HepG2 (cell line): ENCODE data around the gene MRPL14. TPM values are rescaled to one million over a fixed set of nuclear protein-coding genes. Genes with fewer than 3 reads are reported as not detected.

Source experiments
- HMG20B ChIP-seq: conservative IDR thresholded peaks from 2 replicates; pipeline ENCODE4 v1.6.1; 2016; ENCODE audit warnings: missing genetic modification reagents, missing compliant biosample characterization
- MIER3 ChIP-seq: IDR thresholded peaks from 2 replicates; pipeline ENCODE4 v1.6.1; 2016; ENCODE audit warnings: missing compliant biosample characterization, borderline replicate concordance
- RFXAP ChIP-seq: sonication (generic); formaldehyde crosslinking; IDR thresholded peaks from 2 replicates; pipeline ENCODE4 v1.4.0; 2020; ENCODE audit warnings: missing genetic modification reagents, borderline replicate concordance
- SALL1 ChIP-seq: sonication (generic); formaldehyde crosslinking; IDR thresholded peaks from 2 replicates; pipeline ENCODE4 v1.8.0; 2022; ENCODE audit warnings: mild to moderate bottlenecking, missing genetic modification reagents
- SETDB1 ChIP-seq: sonication (generic); formaldehyde crosslinking; IDR thresholded peaks from 2 replicates; pipeline ENCODE4 v1.5.1; 2020; ENCODE audit warnings: missing genetic modification reagents, mild to moderate bottlenecking, borderline replicate concordance
- SMAD9 ChIP-seq: sonication (generic); formaldehyde crosslinking; IDR thresholded peaks from 2 replicates; pipeline ENCODE4 v1.5.1; 2020; ENCODE audit warnings: mild to moderate bottlenecking, missing genetic modification reagents
- SMYD3 ChIP-seq: sonication (generic); formaldehyde crosslinking; IDR thresholded peaks from 2 replicates; pipeline ENCODE4 v1.8.1; 2023; ENCODE audit warnings: mild to moderate bottlenecking, missing genetic modification reagents
- ZC3H4 ChIP-seq: sonication (generic); formaldehyde crosslinking; IDR thresholded peaks from 2 replicates; pipeline ENCODE4 v1.4.0; 2020; ENCODE audit warnings: missing genetic modification reagents, borderline replicate concordance
- ZNF331 ChIP-seq: sonication (generic); formaldehyde crosslinking; IDR thresholded peaks from 2 replicates; pipeline ENCODE4 v1.4.0; 2020; ENCODE audit warnings: missing genetic modification reagents
- ZNF609 ChIP-seq: sonication (generic); formaldehyde crosslinking; IDR thresholded peaks from 2 replicates; pipeline ENCODE4 v1.4.0; 2020; ENCODE audit warnings: mild to moderate bottlenecking, missing genetic modification reagents, borderline replicate concordance
- ZNF644 ChIP-seq: IDR thresholded peaks from 2 replicates; pipeline ENCODE4 v1.6.1; 2016; ENCODE audit warnings: low read depth
- ZNF878 ChIP-seq: sonication (generic); formaldehyde crosslinking; IDR thresholded peaks from 2 replicates; pipeline ENCODE4 v1.8.1; 2023; ENCODE audit warnings: mild to moderate bottlenecking, missing genetic modification reagents, moderate library complexity
- ZSCAN21 ChIP-seq: sonication (generic); formaldehyde crosslinking; IDR thresholded peaks from 2 replicates; pipeline ENCODE4 v1.8.0; 2022; ENCODE audit warnings: mild to moderate bottlenecking, missing genetic modification reagents, moderate library complexity, borderline replicate concordance
- polyA plus RNA-seq, 8 experiments: library from polyadenylated mRNA; depleted of rRNA in 3 of 8; stranded (reverse) in 7 of 8; unstranded in 1 of 8; fragments of >200 nt; fragmentation: Illumina TruSeq in 4 of 8; extraction: Trizol in 4 of 8; gene quantifications; 2 replicates each; pipeline versions ENCODE4 v1.2.1 to v1.2.3, GENCODE V29; 2011 to 2016; ENCODE audit warnings: low read depth in 4 of 8, missing spikeins in 1 of 8, mixed read lengths in 1 of 8; ENCODE audit not compliant: insufficient read depth in 1 of 8
- total RNA-seq, 5 experiments: library from RNA; depleted of rRNA; stranded (reverse); fragments of >200 nt; fragmentation: Illumina TruSeq; extraction: Trizol; gene quantifications; 2 replicates each; pipeline ENCODE4 v1.2.3, GENCODE V29; 2016; ENCODE audit warnings: low read depth in 1 of 5
- TF ChIP-seq, protein P1 (sequence below): sonication (generic); formaldehyde crosslinking; conservative IDR thresholded peaks from 2 replicates; pipeline ENCODE4 v1.4.0; 2020; ENCODE audit warnings: missing genetic modification reagents
- TF ChIP-seq, protein P2 (sequence below): sonication (generic); formaldehyde crosslinking; IDR thresholded peaks from 2 replicates; pipeline ENCODE4 v1.5.0; 2020; ENCODE audit warnings: missing genetic modification reagents
- TF ChIP-seq, protein P3 (sequence below): sonication (generic); formaldehyde crosslinking; IDR thresholded peaks from 2 replicates; pipeline ENCODE4 v1.5.1; 2020; ENCODE audit warnings: mild to moderate bottlenecking, missing genetic modification reagents, borderline replicate concordance
- TF ChIP-seq, protein P4 (sequence below): sonication (generic); formaldehyde crosslinking; IDR thresholded peaks from 2 replicates; pipeline ENCODE4 v1.4.0; 2020; ENCODE audit warnings: missing genetic modification reagents

The MRPL14 gene
- total and polyA plus RNA-seq, 2 of the 13 experiments (the other 11 are each of a cell fraction or from before 2014, with no cell fraction given), result 157 to 178 TPM

- TF ChIP-seq, protein P1, sequence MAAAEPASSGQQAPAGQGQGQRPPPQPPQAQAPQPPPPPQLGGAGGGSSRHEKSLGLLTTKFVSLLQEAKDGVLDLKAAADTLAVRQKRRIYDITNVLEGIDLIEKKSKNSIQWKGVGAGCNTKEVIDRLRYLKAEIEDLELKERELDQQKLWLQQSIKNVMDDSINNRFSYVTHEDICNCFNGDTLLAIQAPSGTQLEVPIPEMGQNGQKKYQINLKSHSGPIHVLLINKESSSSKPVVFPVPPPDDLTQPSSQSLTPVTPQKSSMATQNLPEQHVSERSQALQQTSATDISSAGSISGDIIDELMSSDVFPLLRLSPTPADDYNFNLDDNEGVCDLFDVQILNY (CRISPR knock-in tag), result no peak
- TF ChIP-seq ZNF609 (peak; percentile 91; the same call in 1 of the 2 replicates), ZNF644 (CRISPR knock-in tag) (peak; percentile 84), SETDB1 (CRISPR knock-in tag) (no peak), HMG20B (CRISPR knock-in tag) (peak; percentile 51; the same call in 1 of the 2 replicates), SMYD3 (CRISPR knock-in tag) (peak; percentile 90; the same call in 1 of the 2 replicates), ZC3H4 (CRISPR knock-in tag) (peak; percentile 60; the same call in 1 of the 2 replicates), MIER3 (CRISPR knock-in tag) (peak; percentile 95; the same call in 1 of the 2 replicates), ZNF878 (CRISPR knock-in tag) (no peak), ZNF331 (peak; percentile 92), RFXAP (CRISPR knock-in tag) (peak; percentile 70; the same call in 1 of the 2 replicates), ZSCAN21 (CRISPR knock-in tag) (peak; percentile 76), SALL1 (CRISPR knock-in tag) (peak; percentile 99), SMAD9 (CRISPR knock-in tag) (no peak)
- TF ChIP-seq, protein P2, sequence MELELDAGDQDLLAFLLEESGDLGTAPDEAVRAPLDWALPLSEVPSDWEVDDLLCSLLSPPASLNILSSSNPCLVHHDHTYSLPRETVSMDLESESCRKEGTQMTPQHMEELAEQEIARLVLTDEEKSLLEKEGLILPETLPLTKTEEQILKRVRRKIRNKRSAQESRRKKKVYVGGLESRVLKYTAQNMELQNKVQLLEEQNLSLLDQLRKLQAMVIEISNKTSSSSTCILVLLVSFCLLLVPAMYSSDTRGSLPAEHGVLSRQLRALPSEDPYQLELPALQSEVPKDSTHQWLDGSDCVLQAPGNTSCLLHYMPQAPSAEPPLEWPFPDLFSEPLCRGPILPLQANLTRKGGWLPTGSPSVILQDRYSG (CRISPR knock-in tag), result no peak
- TF ChIP-seq, protein P3, sequence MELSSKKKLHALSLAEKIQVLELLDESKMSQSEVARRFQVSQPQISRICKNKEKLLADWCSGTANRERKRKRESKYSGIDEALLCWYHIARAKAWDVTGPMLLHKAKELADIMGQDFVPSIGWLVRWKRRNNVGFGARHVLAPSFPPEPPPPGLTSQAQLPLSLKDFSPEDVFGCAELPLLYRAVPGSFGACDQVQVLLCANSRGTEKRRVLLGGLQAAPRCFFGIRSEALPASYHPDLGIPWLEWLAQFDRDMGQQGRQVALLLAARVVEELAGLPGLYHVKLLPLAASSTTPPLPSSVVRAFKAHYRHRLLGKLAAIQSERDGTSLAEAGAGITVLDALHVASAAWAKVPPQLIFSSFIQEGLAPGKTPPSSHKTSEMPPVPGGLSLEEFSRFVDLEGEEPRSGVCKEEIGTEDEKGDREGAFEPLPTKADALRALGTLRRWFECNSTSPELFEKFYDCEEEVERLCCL (CRISPR knock-in tag), result no peak
- TF ChIP-seq, protein P4, sequence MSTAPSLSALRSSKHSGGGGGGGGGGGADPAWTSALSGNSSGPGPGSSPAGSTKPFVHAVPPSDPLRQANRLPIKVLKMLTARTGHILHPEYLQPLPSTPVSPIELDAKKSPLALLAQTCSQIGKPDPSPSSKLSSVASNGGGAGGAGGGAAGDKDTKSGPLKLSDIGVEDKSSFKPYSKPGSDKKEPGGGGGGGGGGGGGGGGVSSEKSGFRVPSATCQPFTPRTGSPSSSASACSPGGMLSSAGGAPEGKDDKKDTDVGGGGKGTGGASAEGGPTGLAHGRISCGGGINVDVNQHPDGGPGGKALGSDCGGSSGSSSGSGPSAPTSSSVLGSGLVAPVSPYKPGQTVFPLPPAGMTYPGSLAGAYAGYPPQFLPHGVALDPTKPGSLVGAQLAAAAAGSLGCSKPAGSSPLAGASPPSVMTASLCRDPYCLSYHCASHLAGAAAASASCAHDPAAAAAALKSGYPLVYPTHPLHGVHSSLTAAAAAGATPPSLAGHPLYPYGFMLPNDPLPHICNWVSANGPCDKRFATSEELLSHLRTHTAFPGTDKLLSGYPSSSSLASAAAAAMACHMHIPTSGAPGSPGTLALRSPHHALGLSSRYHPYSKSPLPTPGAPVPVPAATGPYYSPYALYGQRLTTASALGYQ (CRISPR knock-in tag), result peak; percentile 88; the same call in 1 of the 2 replicates
Observed at GRCh38 chr6:44156494-44157151, 29.4 kb upstream of the MRPL14 start (continued).
